Liver (tissue), 9 donors: ENCODE data around the gene RARG. TPM values are rescaled to one million over a fixed set of nuclear protein-coding genes. Genes with fewer than 3 reads are reported as not detected.

Experiments used
- DNase-seq: peaks from one replicate; pipeline ENCODE4 v3.0.0-alpha.2; 2017; ENCODE audit warnings: low spot score
- H3K27ac ChIP-seq, 2 donors: one replicate each; pipeline ENCODE4 v1.7.0; 2013; ENCODE audit warnings: inconsistent platforms in 2 of 2, low read length in 2 of 2, control low read depth in 1 of 2, low read depth in 1 of 2, mild to moderate bottlenecking in 1 of 2
- H3K27me3 ChIP-seq, 4 donors: one replicate each; pipeline versions ENCODE4 v1.6.1 to v1.7.0; 2013; ENCODE audit warnings: low read length in 3 of 4, inconsistent platforms in 1 of 4, mild to moderate bottlenecking in 1 of 4, moderate library complexity in 1 of 4; ENCODE audit not compliant: control insufficient read depth in 4 of 4, insufficient read depth in 4 of 4
- H3K36me3 ChIP-seq, 4 donors: one replicate each; pipeline versions ENCODE4 v1.6.1 to v1.7.0; 2013; ENCODE audit warnings: low read length in 3 of 4, mild to moderate bottlenecking in 3 of 4, low read depth in 1 of 4, moderate library complexity in 1 of 4; ENCODE audit not compliant: control insufficient read depth in 4 of 4, insufficient read depth in 3 of 4
- H3K4me1 ChIP-seq, 4 donors: one replicate each; pipeline versions ENCODE4 v1.6.1 to v1.7.0; 2013; ENCODE audit warnings: low read length in 3 of 4, mild to moderate bottlenecking in 3 of 4, moderate library complexity in 1 of 4; ENCODE audit not compliant: control insufficient read depth in 4 of 4, insufficient read depth in 4 of 4
- H3K4me3 ChIP-seq, 3 donors: one replicate each; pipeline versions ENCODE4 v1.6.1 to v1.7.0; 2013; ENCODE audit warnings: low read length in 3 of 3, control low read depth in 1 of 3, low read depth in 1 of 3, mild to moderate bottlenecking in 1 of 3
- H3K9ac ChIP-seq, 2 donors: one replicate each; pipeline ENCODE4 v1.7.0; 2013; ENCODE audit warnings: low read length in 2 of 2, mild to moderate bottlenecking in 2 of 2, moderate library complexity in 2 of 2, control low read depth in 1 of 2, low read depth in 1 of 2
- H3K9me3 ChIP-seq, 4 donors: one replicate each; pipeline versions ENCODE4 v1.6.1 to v1.7.0; 2013; ENCODE audit warnings: low read length in 3 of 4; ENCODE audit not compliant: control insufficient read depth in 4 of 4
- FOXA1 ChIP-seq: IDR thresholded peaks from 2 replicates; pipeline ENCODE4 v1.6.1; 2016; ENCODE audit warnings: antibody characterized with exemption
- FOXA2 ChIP-seq: IDR thresholded peaks from 2 replicates; pipeline ENCODE4 v1.6.1; 2016; ENCODE audit warnings: antibody characterized with exemption
- GABPA ChIP-seq, 2 donors: IDR thresholded peaks in 1 of 2; conservative IDR thresholded peaks in 1 of 2; 2 replicates each; pipeline ENCODE4 v1.6.1; 2016; ENCODE audit warnings: antibody characterized with exemption in 2 of 2, mild to moderate bottlenecking in 1 of 2, moderate library complexity in 1 of 2
- HNF4A ChIP-seq, 2 donors: conservative IDR thresholded peaks; 2 replicates each; pipeline ENCODE4 v1.6.1; 2016; ENCODE audit warnings: antibody characterized with exemption in 2 of 2, mild to moderate bottlenecking in 2 of 2
- HNF4G ChIP-seq: IDR thresholded peaks from 2 replicates; pipeline ENCODE4 v1.6.1; 2016; ENCODE audit warnings: antibody characterized with exemption
- JUND ChIP-seq, 2 donors: IDR thresholded peaks; 2 replicates each; pipeline ENCODE4 v1.6.1; 2016; ENCODE audit warnings: antibody characterized with exemption in 2 of 2
- NR2F2 ChIP-seq: IDR thresholded peaks from 2 replicates; pipeline ENCODE4 v1.6.1; 2016; ENCODE audit warnings: antibody characterized with exemption
- RAD21 ChIP-seq, 2 donors: IDR thresholded peaks; 2 replicates each; pipeline ENCODE4 v1.6.1; 2016; ENCODE audit warnings: antibody characterized with exemption in 2 of 2, mild to moderate bottlenecking in 2 of 2
- RXRA ChIP-seq, 2 donors: IDR thresholded peaks; 2 replicates each; pipeline ENCODE4 v1.6.1; 2017 to 2018; ENCODE audit warnings: antibody characterized with exemption in 2 of 2, mild to moderate bottlenecking in 1 of 2
- SP1 ChIP-seq: IDR thresholded peaks from 2 replicates; pipeline ENCODE4 v1.6.1; 2018; ENCODE audit warnings: antibody characterized with exemption, mild to moderate bottlenecking
- TAF1 ChIP-seq: conservative IDR thresholded peaks from 2 replicates; pipeline ENCODE4 v1.6.1; 2016; ENCODE audit warnings: antibody characterized with exemption, mild to moderate bottlenecking
- YY1 ChIP-seq: IDR thresholded peaks from 2 replicates; pipeline ENCODE4 v1.6.1; 2016; ENCODE audit warnings: antibody characterized with exemption, mild to moderate bottlenecking
- WGBS: extraction: QIAGEN DNeasy Blood & Tissue Kit; methylation state at CpG from one replicate; pipeline ENCODE4 v1.1.7; 2013; 5-methylcytosine and 5-hydroxymethylcytosine counted together
- polyA plus RNA-seq, 2 donors: library from polyadenylated mRNA; stranded (reverse) in 1 of 2; unstranded in 1 of 2; fragments of 200-250 nt in 1 of 2; fragments of >200 nt in 1 of 2; fragmentation: Nextera tagmentation in 1 of 2; extraction: Ambion mirVana in 1 of 2; gene quantifications; one replicate each; pipeline versions ENCODE4 v1.2.1 to v1.2.3, GENCODE V29; 2013 to 2015
- total RNA-seq, 2 donors: library from RNA; depleted of rRNA; stranded (reverse); fragments of >200 nt; gene quantifications; one replicate each; pipeline ENCODE4 v1.2.3, GENCODE V29; 2014
- TF ChIP-seq, protein P1 (sequence below): IDR thresholded peaks from 2 replicates; pipeline ENCODE4 v1.6.1; 2016; ENCODE audit warnings: antibody characterized with exemption, mild to moderate bottlenecking
- TF ChIP-seq, protein P2 (sequence below): IDR thresholded peaks from 2 replicates; pipeline ENCODE4 v1.6.1; 2016; ENCODE audit warnings: antibody characterized with exemption
- TF ChIP-seq, protein P3 (sequence below): IDR thresholded peaks from 2 replicates; pipeline ENCODE4 v1.6.1; 2016; ENCODE audit warnings: antibody characterized with exemption
- donor health status: healthy.
- donor health status: healthy.
- donor health status: healthy.
- donor health status: healthy.
- donor health status: healthy.

Gene RARG
- total and polyA plus RNA-seq, 4 donors = 1.7 to 3.1 (median 2.7) TPM

DNA sequence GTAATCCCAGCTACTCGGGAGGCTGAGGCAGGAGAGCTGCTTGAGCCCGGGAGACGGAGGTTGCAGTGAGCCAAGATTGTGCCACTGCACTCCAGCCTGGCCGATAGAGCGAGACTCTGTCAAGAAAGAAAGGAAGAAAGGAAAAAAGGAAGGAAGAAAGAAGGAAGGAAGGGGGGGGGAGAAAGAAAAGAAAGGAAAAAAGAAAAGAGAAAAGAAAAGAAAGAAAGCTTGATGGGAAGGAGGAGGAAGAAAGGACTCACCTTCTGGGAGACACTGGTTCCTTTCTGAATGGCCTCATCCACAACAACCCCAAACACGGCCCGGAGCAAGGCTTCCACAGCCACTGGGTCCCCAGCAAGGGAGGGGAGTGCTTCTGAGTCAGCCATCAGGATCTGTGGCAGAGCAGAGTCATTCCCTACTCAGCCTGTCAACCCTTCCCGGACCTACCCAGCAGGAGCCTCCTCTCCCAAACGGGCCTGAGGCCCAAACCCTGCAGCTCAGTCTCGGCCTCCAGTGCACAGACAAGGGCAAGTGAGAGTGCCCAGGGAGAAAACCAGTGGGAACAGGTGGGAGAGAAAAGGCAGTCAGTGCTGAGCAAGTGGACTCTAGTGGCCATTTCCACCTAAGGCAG, 58.8 kb downstream of the RARG start:
- no peak overlapping the region for H3K9ac ChIP-seq
- DNase-seq = no peak
- no peak overlapping the region for H3K27ac ChIP-seq
- peaks cover 20 to 58% (median 52%) of the 10 kb centered on the region in 4 donors for H3K4me1 ChIP-seq
- TF ChIP-seq YY1 = no peak
- no peak for TF ChIP-seq TAF1
- no peak for TF ChIP-seq FOXA2
- no peak for TF ChIP-seq RAD21 (IDR thresholded peaks at IDR 0.05)
- no peak for TF ChIP-seq NR2F2
- H3K36me3 ChIP-seq = no peaks in the 10 kb centered on the region
- H3K27me3 ChIP-seq = no peaks in the 10 kb centered on the region
- WGBS = 94% methylated on average over 10 of the region's 10 CpGs
- H3K9me3 ChIP-seq = no peaks in the 10 kb centered on the region
- H3K4me3 ChIP-seq = no peak overlapping the region

DNA sequence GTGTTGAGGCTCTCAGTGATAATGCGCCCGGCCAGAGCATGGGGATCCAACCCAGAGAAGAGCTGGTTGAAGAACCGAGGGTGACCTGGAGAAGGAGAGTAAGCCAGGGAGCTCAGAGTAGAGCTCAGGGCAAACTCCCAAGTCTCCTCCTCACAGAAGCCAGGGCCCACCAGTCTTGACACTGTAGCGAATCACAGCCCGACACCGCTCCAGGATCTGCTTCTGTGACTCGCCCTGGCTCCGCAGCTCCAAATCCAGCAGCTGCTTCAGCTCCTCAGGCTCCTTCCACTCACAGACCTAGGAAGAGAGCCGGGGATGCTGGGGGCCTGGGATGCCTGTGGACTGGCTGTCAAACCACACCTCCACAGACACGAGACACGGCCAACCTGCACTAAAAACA, 59.7 kb downstream of the RARG start:
- Histone ChIP-seq H3K36me3 (no peaks in the 10 kb centered on the region), H3K4me3 (no peak overlapping the region), H3K27me3 (no peaks in the 10 kb centered on the region), H3K4me1 (peaks cover 17 to 64% (median 55%) of the 10 kb centered on the region in 4 donors), H3K9me3 (no peaks in the 10 kb centered on the region), H3K27ac (no peak overlapping the region), H3K9ac (no peak overlapping the region)
- TF ChIP-seq, protein P1, sequence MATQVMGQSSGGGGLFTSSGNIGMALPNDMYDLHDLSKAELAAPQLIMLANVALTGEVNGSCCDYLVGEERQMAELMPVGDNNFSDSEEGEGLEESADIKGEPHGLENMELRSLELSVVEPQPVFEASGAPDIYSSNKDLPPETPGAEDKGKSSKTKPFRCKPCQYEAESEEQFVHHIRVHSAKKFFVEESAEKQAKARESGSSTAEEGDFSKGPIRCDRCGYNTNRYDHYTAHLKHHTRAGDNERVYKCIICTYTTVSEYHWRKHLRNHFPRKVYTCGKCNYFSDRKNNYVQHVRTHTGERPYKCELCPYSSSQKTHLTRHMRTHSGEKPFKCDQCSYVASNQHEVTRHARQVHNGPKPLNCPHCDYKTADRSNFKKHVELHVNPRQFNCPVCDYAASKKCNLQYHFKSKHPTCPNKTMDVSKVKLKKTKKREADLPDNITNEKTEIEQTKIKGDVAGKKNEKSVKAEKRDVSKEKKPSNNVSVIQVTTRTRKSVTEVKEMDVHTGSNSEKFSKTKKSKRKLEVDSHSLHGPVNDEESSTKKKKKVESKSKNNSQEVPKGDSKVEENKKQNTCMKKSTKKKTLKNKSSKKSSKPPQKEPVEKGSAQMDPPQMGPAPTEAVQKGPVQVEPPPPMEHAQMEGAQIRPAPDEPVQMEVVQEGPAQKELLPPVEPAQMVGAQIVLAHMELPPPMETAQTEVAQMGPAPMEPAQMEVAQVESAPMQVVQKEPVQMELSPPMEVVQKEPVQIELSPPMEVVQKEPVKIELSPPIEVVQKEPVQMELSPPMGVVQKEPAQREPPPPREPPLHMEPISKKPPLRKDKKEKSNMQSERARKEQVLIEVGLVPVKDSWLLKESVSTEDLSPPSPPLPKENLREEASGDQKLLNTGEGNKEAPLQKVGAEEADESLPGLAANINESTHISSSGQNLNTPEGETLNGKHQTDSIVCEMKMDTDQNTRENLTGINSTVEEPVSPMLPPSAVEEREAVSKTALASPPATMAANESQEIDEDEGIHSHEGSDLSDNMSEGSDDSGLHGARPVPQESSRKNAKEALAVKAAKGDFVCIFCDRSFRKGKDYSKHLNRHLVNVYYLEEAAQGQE = no peak
- no peak for TF ChIP-seq JUND (IDR thresholded peaks at IDR 0.05)
- no peak for TF ChIP-seq HNF4A (conservative IDR thresholded peaks at IDR 0.05)
- no peak for TF ChIP-seq TAF1
- TF ChIP-seq SP1 = no peak
- TF ChIP-seq FOXA1 = no peak
- TF ChIP-seq, protein P2, sequence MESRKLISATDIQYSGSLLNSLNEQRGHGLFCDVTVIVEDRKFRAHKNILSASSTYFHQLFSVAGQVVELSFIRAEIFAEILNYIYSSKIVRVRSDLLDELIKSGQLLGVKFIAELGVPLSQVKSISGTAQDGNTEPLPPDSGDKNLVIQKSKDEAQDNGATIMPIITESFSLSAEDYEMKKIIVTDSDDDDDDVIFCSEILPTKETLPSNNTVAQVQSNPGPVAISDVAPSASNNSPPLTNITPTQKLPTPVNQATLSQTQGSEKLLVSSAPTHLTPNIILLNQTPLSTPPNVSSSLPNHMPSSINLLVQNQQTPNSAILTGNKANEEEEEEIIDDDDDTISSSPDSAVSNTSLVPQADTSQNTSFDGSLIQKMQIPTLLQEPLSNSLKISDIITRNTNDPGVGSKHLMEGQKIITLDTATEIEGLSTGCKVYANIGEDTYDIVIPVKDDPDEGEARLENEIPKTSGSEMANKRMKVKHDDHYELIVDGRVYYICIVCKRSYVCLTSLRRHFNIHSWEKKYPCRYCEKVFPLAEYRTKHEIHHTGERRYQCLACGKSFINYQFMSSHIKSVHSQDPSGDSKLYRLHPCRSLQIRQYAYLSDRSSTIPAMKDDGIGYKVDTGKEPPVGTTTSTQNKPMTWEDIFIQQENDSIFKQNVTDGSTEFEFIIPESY = no peak
- no peak for TF ChIP-seq RXRA (IDR thresholded peaks at IDR 0.05)
- TF ChIP-seq HNF4G = no peak
- TF ChIP-seq, protein P3, sequence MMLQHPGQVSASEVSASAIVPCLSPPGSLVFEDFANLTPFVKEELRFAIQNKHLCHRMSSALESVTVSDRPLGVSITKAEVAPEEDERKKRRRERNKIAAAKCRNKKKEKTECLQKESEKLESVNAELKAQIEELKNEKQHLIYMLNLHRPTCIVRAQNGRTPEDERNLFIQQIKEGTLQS = no peak
- no peak for TF ChIP-seq YY1
- no peak for TF ChIP-seq NR2F2
- TF ChIP-seq GABPA (IDR thresholded peaks at IDR 0.05 in 1 of 2, conservative IDR thresholded peaks at IDR 0.05 in 1 of 2) = no peak
- WGBS = 93% methylated on average over 11 of the region's 11 CpGs
- DNase-seq = no peak
